ENCODE measurements around the gene ZFAND3.
"Not testable (repeated sequence)": the region's sequence is repeated elsewhere in the genome, so short reads cannot be mapped to it uniquely, and the experiment has no call there.

Gene ZFAND3

DNA sequence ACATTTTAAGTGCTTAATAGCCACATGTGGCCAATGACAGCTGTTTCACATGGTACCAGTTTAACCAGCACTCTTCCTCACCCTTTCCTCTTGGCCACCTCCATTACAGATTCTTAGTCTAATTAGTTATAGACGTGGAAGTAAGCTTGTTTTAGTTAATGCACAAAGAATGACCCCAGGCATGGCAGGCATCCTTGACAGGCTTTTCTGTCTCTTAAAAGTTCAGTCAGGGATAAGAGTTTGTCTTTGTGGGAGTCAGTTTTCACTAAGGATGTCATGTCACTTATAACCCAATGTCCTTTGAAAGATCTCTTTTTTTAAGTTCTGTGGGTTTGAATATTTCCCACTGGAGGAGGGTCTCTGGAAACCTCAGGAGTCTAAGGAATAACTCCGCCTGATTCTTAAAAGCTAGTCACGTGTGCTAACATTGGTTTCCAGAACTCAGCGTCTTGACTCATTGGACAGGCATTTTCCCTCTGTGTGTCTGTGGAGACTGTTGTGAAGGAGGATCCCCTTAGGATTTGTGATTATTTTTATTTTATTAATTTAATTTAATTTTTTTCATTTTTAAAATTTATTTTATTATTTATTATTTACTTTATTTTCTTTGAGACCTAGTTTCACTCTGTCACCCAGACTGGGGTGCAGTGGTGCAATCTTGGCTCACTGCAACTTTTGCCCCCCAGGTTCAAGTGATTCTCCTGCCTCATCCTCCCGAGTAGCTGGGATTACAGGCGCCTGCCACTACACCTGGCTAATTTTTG lies 171.4 kb downstream of the ZFAND3 start:
- peaks cover 16% of the 10 kb centered on the region; the same call in 1 of the 2 replicates for H3K4me1 ChIP-seq (ENCODE audit: insufficient read depth, low read length)
- no peaks in the 10 kb centered on the region for H3K27me3 ChIP-seq (ENCODE audit: insufficient read depth, low read length)
- WGBS: 71% methylated on average over 6 of the region's 6 CpGs
- no peaks in the 10 kb centered on the region for H3K36me3 ChIP-seq (ENCODE audit: insufficient read depth, low read length)
- no peak overlapping the region for H3K9ac ChIP-seq (ENCODE audit: low read depth, low read length)
- no peak overlapping the region for H3K4me3 ChIP-seq (ENCODE audit: low read length)
- no peak overlapping the region for H3K27ac ChIP-seq (ENCODE audit: low read depth, low read length)
- H3K9me3 ChIP-seq (ENCODE audit: insufficient read depth, low read depth, low read length): no peaks in the 10 kb centered on the region

DNA sequence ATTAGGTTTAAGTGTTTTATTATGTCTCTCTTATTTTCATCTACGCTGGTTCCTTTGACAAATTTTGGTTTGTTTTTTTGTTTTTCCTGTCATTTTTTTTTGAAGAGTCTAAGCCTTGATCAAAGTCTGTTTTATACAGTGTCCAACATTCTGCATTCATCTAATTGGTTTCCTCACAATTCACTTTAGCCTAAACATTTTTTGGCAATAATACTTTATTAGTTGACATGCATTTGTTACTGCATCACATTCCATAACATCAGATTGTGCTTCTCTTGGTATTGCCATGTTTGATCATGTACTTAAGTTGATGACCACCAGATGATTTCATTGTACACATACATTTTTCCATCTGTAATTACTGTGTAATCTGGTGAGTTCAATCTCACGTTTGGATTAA lies 173.2 kb downstream of the ZFAND3 start:
- Histone ChIP-seq H3K36me3 (ENCODE audit: insufficient read depth, low read length) (no peaks in the 10 kb centered on the region), H3K27me3 (ENCODE audit: insufficient read depth, low read length) (no peaks in the 10 kb centered on the region), H3K4me3 (ENCODE audit: low read length) (no peak overlapping the region), H3K9ac (ENCODE audit: low read depth, low read length) (no peak overlapping the region), H3K27ac (ENCODE audit: low read depth, low read length) (no peak overlapping the region), H3K9me3 (ENCODE audit: insufficient read depth, low read depth, low read length) (no peaks in the 10 kb centered on the region), H3K4me1 (ENCODE audit: insufficient read depth, low read length) (peaks cover 16% of the 10 kb centered on the region; the same call in 1 of the 2 replicates)
- WGBS: 93% methylated on average over 2 of the region's 2 CpGs

DNA sequence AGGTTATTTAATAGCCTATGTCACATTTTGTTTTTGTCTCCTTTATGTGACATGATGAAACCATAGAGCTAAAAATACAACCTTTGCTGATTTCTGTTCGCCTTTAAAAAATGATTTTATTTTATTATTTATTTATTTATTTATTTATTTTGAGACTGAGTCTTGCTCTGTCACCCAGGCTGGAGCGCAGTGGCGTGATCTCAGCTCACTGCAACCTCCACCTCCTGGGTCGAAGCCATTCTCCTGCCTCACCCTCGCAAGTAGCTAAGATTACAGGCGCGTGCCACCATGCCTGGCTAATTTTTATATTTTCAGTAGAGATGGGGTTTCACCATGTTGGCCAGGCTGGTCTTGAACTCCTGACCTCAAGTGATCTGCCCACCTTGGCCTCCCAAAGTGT lies 173.7 kb downstream of the ZFAND3 start:
- H3K4me1 ChIP-seq (ENCODE audit: insufficient read depth, low read length): peaks cover 16% of the 10 kb centered on the region; the same call in 1 of the 2 replicates
- WGBS: 98% methylated on average over 6 of the region's 7 CpGs
- H3K9me3 ChIP-seq (ENCODE audit: insufficient read depth, low read depth, low read length); H3K4me3 ChIP-seq (ENCODE audit: low read length); H3K36me3 ChIP-seq (ENCODE audit: insufficient read depth, low read length); H3K27ac ChIP-seq (ENCODE audit: low read depth, low read length); H3K27me3 ChIP-seq (ENCODE audit: insufficient read depth, low read length); H3K9ac ChIP-seq (ENCODE audit: low read depth, low read length): not testable (repeated sequence)

GRCh38 chr6:37993596-37993995 lies 174.1 kb downstream of the ZFAND3 start:
- H3K9ac ChIP-seq (ENCODE audit: low read depth, low read length): no peak overlapping the region
- peaks cover 16% of the 10 kb centered on the region; the same call in 1 of the 2 replicates for H3K4me1 ChIP-seq (ENCODE audit: insufficient read depth, low read length)
- H3K4me3 ChIP-seq (ENCODE audit: low read length): no peak overlapping the region
- H3K9me3 ChIP-seq (ENCODE audit: insufficient read depth, low read depth, low read length): no peaks in the 10 kb centered on the region
- no peaks in the 10 kb centered on the region for H3K36me3 ChIP-seq (ENCODE audit: insufficient read depth, low read length)
- WGBS: 96% methylated on average over 3 of the region's 5 CpGs
- no peak overlapping the region for H3K27ac ChIP-seq (ENCODE audit: low read depth, low read length)
- no peaks in the 10 kb centered on the region for H3K27me3 ChIP-seq (ENCODE audit: insufficient read depth, low read length)

DNA sequence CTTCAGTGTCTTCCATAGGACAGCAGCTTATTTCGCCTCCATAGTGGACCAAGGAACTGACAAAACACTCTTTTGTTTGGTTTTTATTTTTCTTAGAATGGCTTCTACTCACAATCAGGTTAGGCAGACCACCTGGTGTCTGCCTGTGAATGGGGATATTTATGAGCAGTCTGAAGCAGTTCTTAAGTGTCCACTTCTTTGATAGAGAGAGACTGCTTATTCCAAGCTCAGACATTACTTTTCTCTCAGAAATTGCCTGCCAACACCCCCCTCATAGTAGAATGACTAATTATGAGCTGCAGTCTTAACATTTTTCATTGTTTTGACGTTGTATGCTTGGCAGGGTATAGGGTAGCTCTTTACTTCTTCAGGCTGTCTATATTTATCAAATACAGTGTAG lies 174.7 kb downstream of the ZFAND3 start:
- H3K9me3 ChIP-seq (ENCODE audit: insufficient read depth, low read depth, low read length): no peaks in the 10 kb centered on the region
- no peak overlapping the region for H3K9ac ChIP-seq (ENCODE audit: low read depth, low read length)
- H3K4me1 ChIP-seq (ENCODE audit: insufficient read depth, low read length): peaks cover 16% of the 10 kb centered on the region; the same call in 1 of the 2 replicates
- H3K27me3 ChIP-seq (ENCODE audit: insufficient read depth, low read length): no peaks in the 10 kb centered on the region
- H3K36me3 ChIP-seq (ENCODE audit: insufficient read depth, low read length): no peaks in the 10 kb centered on the region
- no peak overlapping the region for H3K4me3 ChIP-seq (ENCODE audit: low read length)
- 100% methylated on average over 1 of the region's 2 CpGs for WGBS
- no peak overlapping the region for H3K27ac ChIP-seq (ENCODE audit: low read depth, low read length)

- Histone ChIP-seq H3K9me3 (ENCODE audit: insufficient read depth, low read depth, low read length) (no peaks in the 10 kb centered on the region), H3K4me3 (ENCODE audit: low read length) (no peak overlapping the region), H3K27ac (ENCODE audit: low read depth, low read length) (no peak overlapping the region), H3K36me3 (ENCODE audit: insufficient read depth, low read length) (no peaks in the 10 kb centered on the region), H3K9ac (ENCODE audit: low read depth, low read length) (no peak overlapping the region), H3K4me1 (ENCODE audit: insufficient read depth, low read length) (peaks cover 12% of the 10 kb centered on the region; the same call in 1 of the 2 replicates), H3K27me3 (ENCODE audit: insufficient read depth, low read length) (no peaks in the 10 kb centered on the region)
- WGBS: 90% methylated on average over 2 of the region's 2 CpGs
Observed at GRCh38 chr6:37998366-37998765, 178.8 kb downstream of the ZFAND3 start.

DNA sequence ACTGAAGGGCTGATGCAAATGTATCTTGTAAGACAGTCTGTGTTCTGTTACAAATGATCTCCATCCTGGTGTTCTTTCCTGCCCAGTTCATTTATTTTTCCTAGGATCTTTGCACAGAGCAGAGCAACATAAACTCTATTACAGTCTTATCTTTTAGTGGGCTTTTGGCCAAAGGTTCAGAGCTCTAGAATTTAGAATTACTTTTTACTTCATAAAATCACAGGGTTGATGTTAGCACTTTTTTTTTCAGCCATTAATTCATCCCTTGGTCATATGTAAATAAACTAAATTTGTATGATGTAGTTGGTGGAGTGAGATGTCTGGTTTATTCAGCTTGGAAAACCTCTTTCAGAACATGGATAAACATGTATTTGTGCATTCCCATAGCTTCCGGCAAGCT lies 181.9 kb downstream of the ZFAND3 start:
- WGBS: 100% methylated on average over 1 of the region's 1 CpG
- 0 out of 2 replicates have a peak, but pooled peaks cover 5% of the 10 kb centered on the region for H3K4me1 ChIP-seq (ENCODE audit: insufficient read depth, low read length)
- H3K4me3 ChIP-seq (ENCODE audit: low read length): no peak overlapping the region
- H3K27ac ChIP-seq (ENCODE audit: low read depth, low read length): no peak overlapping the region
- H3K27me3 ChIP-seq (ENCODE audit: insufficient read depth, low read length): no peaks in the 10 kb centered on the region
- H3K9me3 ChIP-seq (ENCODE audit: insufficient read depth, low read depth, low read length): no peaks in the 10 kb centered on the region
- no peaks in the 10 kb centered on the region for H3K36me3 ChIP-seq (ENCODE audit: insufficient read depth, low read length)
- no peak overlapping the region for H3K9ac ChIP-seq (ENCODE audit: low read depth, low read length)

- Histone ChIP-seq H3K4me1 (ENCODE audit: insufficient read depth, low read length) (0 out of 2 replicates have a peak, but pooled peaks cover 10% of the 10 kb centered on the region), H3K27me3 (ENCODE audit: insufficient read depth, low read length) (no peaks in the 10 kb centered on the region), H3K4me3 (ENCODE audit: low read length) (no peak overlapping the region), H3K9ac (ENCODE audit: low read depth, low read length) (no peak overlapping the region), H3K9me3 (ENCODE audit: insufficient read depth, low read depth, low read length) (no peaks in the 10 kb centered on the region), H3K27ac (ENCODE audit: low read depth, low read length) (no peak overlapping the region), H3K36me3 (ENCODE audit: insufficient read depth, low read length) (no peaks in the 10 kb centered on the region)
- 98% methylated on average over 2 of the region's 2 CpGs for WGBS
Observed at GRCh38 chr6:38004908-38005307, 185.4 kb downstream of the ZFAND3 start.

DNA sequence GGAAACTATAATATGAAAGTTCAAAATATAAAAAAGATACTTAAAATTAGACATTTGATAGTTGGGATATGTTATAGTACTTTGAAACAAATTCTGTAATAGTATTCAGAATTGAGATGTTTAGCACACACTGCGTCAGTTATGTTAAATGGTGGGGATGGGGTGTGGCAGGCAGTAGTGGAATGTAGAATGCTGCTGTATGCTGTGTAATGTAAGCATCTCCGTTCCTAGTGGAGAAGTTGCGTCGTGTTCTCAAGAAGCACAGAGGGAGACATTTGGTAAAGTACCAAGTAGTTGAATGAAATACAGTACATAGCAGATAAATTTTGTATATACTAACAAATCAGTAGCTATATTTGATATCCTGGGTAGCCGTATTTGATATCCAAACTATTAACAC lies 192.4 kb downstream of the ZFAND3 start:
- WGBS: 69% methylated on average over 4 of the region's 5 CpGs
- Histone ChIP-seq H3K4me1 (ENCODE audit: insufficient read depth, low read length) (0 out of 2 replicates have a peak, but pooled peaks cover 5% of the 10 kb centered on the region), H3K27me3 (ENCODE audit: insufficient read depth, low read length) (no peaks in the 10 kb centered on the region), H3K9me3 (ENCODE audit: insufficient read depth, low read depth, low read length) (peaks cover 12% of the 10 kb centered on the region), H3K9ac (ENCODE audit: low read depth, low read length) (no peak overlapping the region), H3K27ac (ENCODE audit: low read depth, low read length) (no peak overlapping the region), H3K4me3 (ENCODE audit: low read length) (no peak overlapping the region), H3K36me3 (ENCODE audit: insufficient read depth, low read length) (no peaks in the 10 kb centered on the region)

- 76% methylated on average over 5 of the region's 5 CpGs for WGBS
- Histone ChIP-seq H3K4me3 (ENCODE audit: low read length) (no peak overlapping the region), H3K9me3 (ENCODE audit: insufficient read depth, low read depth, low read length) (peaks cover 12% of the 10 kb centered on the region), H3K9ac (ENCODE audit: low read depth, low read length) (no peak overlapping the region), H3K27me3 (ENCODE audit: insufficient read depth, low read length) (no peaks in the 10 kb centered on the region), H3K36me3 (ENCODE audit: insufficient read depth, low read length) (no peaks in the 10 kb centered on the region), H3K27ac (ENCODE audit: low read depth, low read length) (no peak overlapping the region), H3K4me1 (ENCODE audit: insufficient read depth, low read length) (0 out of 2 replicates have a peak, but pooled peaks cover 5% of the 10 kb centered on the region)
Observed at GRCh38 chr6:38012573-38012972, 193.0 kb downstream of the ZFAND3 start.

- H3K4me1 ChIP-seq (ENCODE audit: insufficient read depth, low read length): no peaks in the 10 kb centered on the region
- H3K27me3 ChIP-seq (ENCODE audit: insufficient read depth, low read length): no peaks in the 10 kb centered on the region
- no peaks in the 10 kb centered on the region for H3K36me3 ChIP-seq (ENCODE audit: insufficient read depth, low read length)
- no peak overlapping the region for H3K9ac ChIP-seq (ENCODE audit: low read depth, low read length)
- H3K9me3 ChIP-seq (ENCODE audit: insufficient read depth, low read depth, low read length): peaks cover 12% of the 10 kb centered on the region
- no peak overlapping the region for H3K27ac ChIP-seq (ENCODE audit: low read depth, low read length)
- no peak overlapping the region for H3K4me3 ChIP-seq (ENCODE audit: low read length)
Observed at GRCh38 chr6:38015341-38015740, 195.8 kb downstream of the ZFAND3 start.
